Bronchial epithelial cell (primary cell): ENCODE results near the gene CHD5. TPM values are rescaled to one million over a fixed set of nuclear protein-coding genes. Genes with fewer than 3 reads are reported as not detected.

Experiments
- DNase-seq: peaks from one replicate; pipeline ENCODE4 v3.0.0-alpha.2; 2010; ENCODE audit warnings: low read depth
- FAIRE-seq: peaks from 2 replicates; lab custom pipeline; 2011; peaks lifted over from hg19 to GRCh38; lab: Jason Lieb, UNC
- H3K27me3 ChIP-seq: 2 replicates; pipeline ENCODE4 v1.5.1; 2011; ENCODE audit warnings: low read length; ENCODE audit not compliant: control insufficient read depth, insufficient read depth
- H3K36me3 ChIP-seq: 2 replicates; pipeline ENCODE4 v1.5.1; 2011; ENCODE audit warnings: low read length; ENCODE audit not compliant: control insufficient read depth, insufficient read depth
- H3K4me3 ChIP-seq: 2 replicates; pipeline ENCODE4 v1.5.1; 2011; ENCODE audit warnings: mild to moderate bottlenecking, low read depth, low read length, control low read depth
- total RNA-seq: library from RNA; depleted of rRNA; stranded (reverse); fragments of >200 nt; gene quantifications from 2 replicates; pipeline ENCODE4 v1.2.1, GENCODE V29; 2014
- TF ChIP-seq, protein P1 (sequence below): IDR thresholded peaks from 2 replicates; pipeline ENCODE4 v1.5.1; 2011; ENCODE audit warnings: mild to moderate bottlenecking, moderate library complexity, low read length, control low read depth, inconsistent platforms; ENCODE audit not compliant: insufficient read depth, severe bottlenecking

Gene CHD5
- total RNA-seq, 1 donor from 2014 or later = 0.26 TPM

GRCh38 chr1:6126521-6127067 lies 53.5 kb downstream of the CHD5 start:
- no peak for FAIRE-seq

GRCh38 chr1:6126028-6126427 lies 54.1 kb downstream of the CHD5 start:
- TF ChIP-seq, protein P1, sequence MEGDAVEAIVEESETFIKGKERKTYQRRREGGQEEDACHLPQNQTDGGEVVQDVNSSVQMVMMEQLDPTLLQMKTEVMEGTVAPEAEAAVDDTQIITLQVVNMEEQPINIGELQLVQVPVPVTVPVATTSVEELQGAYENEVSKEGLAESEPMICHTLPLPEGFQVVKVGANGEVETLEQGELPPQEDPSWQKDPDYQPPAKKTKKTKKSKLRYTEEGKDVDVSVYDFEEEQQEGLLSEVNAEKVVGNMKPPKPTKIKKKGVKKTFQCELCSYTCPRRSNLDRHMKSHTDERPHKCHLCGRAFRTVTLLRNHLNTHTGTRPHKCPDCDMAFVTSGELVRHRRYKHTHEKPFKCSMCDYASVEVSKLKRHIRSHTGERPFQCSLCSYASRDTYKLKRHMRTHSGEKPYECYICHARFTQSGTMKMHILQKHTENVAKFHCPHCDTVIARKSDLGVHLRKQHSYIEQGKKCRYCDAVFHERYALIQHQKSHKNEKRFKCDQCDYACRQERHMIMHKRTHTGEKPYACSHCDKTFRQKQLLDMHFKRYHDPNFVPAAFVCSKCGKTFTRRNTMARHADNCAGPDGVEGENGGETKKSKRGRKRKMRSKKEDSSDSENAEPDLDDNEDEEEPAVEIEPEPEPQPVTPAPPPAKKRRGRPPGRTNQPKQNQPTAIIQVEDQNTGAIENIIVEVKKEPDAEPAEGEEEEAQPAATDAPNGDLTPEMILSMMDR = no peak
- Histone ChIP-seq H3K4me3 (no peak overlapping the region), H3K36me3 (no peaks in the 10 kb centered on the region), H3K27me3 (no peaks in the 10 kb centered on the region)
- FAIRE-seq = no peak
- no peak for DNase-seq

More at GRCh38 chr1:6126521-6127067, 53.5 kb downstream of the CHD5 start:
- H3K4me3 ChIP-seq = no peak overlapping the region
- H3K27me3 ChIP-seq = no peaks in the 10 kb centered on the region
- H3K36me3 ChIP-seq = no peaks in the 10 kb centered on the region
- DNase-seq = no peak
- TF ChIP-seq, protein P1 = no peak

DNA sequence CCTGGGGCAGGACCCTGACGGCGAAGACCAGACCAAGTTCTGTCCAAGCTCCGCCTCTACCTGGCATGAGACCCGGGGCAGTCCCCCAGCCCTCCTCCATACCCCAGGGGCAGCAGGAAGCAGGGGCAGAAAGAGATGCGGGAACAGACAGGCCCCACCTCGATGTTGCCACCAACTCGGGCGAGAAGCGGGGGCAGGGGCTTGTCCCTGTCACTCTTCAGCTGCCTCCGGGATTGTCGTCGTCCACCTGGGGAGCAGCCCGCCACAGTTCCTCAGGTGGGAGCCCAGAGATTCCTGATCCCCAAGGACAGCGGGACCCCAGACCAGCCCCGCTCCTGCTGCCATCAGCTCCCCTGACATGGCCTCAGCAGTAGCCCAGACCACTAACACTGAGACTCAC lies 54.8 kb downstream of the CHD5 start:
- DNase-seq (no peak), FAIRE-seq (no peak)
- TF ChIP-seq, protein P1 = no peak
- H3K4me3 ChIP-seq = no peak overlapping the region
- H3K36me3 ChIP-seq = no peaks in the 10 kb centered on the region
- no peaks in the 10 kb centered on the region for H3K27me3 ChIP-seq

DNA sequence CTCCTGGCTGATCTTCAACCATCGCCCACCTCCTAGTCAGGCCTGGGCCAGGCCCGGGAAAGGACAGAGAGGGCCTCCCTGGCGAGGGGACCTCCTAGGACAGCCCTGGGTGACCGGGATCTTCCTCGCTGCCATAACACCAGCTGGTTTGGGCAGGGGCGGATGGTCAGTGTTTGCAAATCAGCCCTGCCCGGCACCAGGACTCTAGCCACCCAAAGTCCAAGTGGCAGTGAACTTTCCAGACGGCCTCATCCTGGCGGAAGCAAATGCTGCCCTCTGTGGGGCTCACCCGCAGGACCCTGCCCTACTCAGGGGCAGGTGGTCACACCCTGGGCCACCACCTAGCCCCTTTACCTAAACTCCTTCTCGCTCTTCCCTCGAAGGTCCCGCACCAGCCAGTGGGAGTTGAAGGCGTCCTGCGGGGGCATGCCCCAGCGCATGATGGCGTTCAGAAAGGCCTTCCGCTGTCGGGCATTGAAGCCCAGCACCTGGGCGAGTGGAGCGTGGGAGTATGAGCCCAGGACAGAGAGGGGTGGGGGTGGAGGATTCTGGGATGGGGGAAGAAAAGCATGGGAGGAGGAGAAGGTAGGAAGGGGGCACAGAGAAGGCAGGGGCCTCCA lies 55.3 kb downstream of the CHD5 start:
- no peak overlapping the region for H3K4me3 ChIP-seq
- TF ChIP-seq, protein P1 = no peak
- no peaks in the 10 kb centered on the region for H3K27me3 ChIP-seq
- DNase-seq (no peak), FAIRE-seq (no peak)
- H3K36me3 ChIP-seq = no peaks in the 10 kb centered on the region

- Histone ChIP-seq H3K36me3 (no peaks in the 10 kb centered on the region), H3K27me3 (no peaks in the 10 kb centered on the region), H3K4me3 (no peak overlapping the region)
- TF ChIP-seq, protein P1 = no peak
- FAIRE-seq (no peak), DNase-seq (no peak)
Observed at GRCh38 chr1:6124341-6124740, 55.8 kb downstream of the CHD5 start.

- FAIRE-seq = no peak
Observed at GRCh38 chr1:6123816-6124215, 56.3 kb downstream of the CHD5 start.

More at GRCh38 chr1:6123816-6124215, 56.3 kb downstream of the CHD5 start:
- Histone ChIP-seq H3K4me3 (no peak overlapping the region), H3K36me3 (no peaks in the 10 kb centered on the region), H3K27me3 (no peaks in the 10 kb centered on the region)
- TF ChIP-seq, protein P1 = no peak
- no peak for DNase-seq
